ENCODE results near the gene TTC12.

DNA sequence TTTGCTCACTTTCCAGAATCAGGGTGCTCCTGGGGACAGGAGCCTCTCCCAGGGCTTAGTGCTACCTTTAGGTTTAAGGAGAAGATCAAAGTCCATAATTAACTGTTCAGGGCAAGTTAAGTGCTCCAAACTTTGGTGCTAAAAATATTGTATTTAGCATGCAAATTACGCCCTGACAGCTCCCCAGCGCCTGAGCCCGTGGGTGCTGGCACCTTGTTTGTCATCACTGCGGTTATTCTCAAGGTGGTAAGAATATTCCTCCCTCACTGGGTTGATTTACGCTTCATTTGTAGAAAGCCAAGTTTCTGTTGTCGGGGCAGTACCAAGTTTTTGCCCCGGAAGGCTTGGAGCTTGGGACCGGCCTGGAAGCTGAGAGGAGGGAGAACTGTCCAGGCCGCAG, 94.5 kb downstream of the TTC12 start:
- TF ChIP-seq, protein P1, sequence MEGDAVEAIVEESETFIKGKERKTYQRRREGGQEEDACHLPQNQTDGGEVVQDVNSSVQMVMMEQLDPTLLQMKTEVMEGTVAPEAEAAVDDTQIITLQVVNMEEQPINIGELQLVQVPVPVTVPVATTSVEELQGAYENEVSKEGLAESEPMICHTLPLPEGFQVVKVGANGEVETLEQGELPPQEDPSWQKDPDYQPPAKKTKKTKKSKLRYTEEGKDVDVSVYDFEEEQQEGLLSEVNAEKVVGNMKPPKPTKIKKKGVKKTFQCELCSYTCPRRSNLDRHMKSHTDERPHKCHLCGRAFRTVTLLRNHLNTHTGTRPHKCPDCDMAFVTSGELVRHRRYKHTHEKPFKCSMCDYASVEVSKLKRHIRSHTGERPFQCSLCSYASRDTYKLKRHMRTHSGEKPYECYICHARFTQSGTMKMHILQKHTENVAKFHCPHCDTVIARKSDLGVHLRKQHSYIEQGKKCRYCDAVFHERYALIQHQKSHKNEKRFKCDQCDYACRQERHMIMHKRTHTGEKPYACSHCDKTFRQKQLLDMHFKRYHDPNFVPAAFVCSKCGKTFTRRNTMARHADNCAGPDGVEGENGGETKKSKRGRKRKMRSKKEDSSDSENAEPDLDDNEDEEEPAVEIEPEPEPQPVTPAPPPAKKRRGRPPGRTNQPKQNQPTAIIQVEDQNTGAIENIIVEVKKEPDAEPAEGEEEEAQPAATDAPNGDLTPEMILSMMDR (optimal IDR thresholded peaks at IDR 0.05 in 1 of 3, IDR thresholded peaks at IDR 0.05 in 1 of 3, conservative IDR thresholded peaks at IDR 0.05 in 1 of 3; ENCODE audit: extremely low read depth in 1 of 3, insufficient read depth in 2 of 3, low read length in 3 of 3): no peak
- no peak for TF ChIP-seq EZH2 (IDR thresholded peaks at IDR 0.05; ENCODE audit: low read length)

Measured in keratinocyte (primary cell).